GM18951 (cell line): ENCODE measurements around the gene MLLT10.

Experiments
- POLR2A ChIP-seq: IDR thresholded peaks from 4 replicates; pipeline ENCODE4 v1.6.1; 2011; ENCODE audit warnings: mild to moderate bottlenecking; ENCODE audit not compliant: insufficient read length, insufficient read depth; ENCODE audit errors: extremely low read depth
- in situ Hi-C: fragments of 300-500 bp; cut with MboI; formaldehyde crosslinking; loops from one replicate; pipeline ENCODE4 v1.12.0; 2022; ENCODE audit warnings: low sequenced_read_pairs, mixed read lengths, inconsistent platforms; ENCODE audit not compliant: unreplicated experiment

The MLLT10 gene

DNA sequence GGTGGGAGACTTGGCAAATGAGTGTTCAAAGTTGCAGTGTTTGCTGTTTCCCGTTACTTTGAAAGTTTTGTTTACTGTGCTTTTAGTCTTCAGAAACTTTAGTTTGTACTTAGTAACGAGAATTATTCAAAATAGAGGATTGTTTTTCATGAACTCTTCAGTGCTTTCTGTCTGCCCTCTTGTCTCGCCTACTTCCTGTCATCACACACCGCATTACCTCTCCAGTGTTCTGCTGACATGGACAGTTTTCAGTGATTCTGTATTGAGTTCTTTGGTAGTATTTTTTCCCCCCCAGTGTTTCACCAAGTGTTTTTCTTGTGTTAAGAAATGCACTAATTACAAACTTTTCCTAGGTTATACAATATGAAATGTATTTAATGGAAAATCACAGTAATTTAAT, 207.0 kb downstream of the MLLT10 start:
- no peak for TF ChIP-seq POLR2A
- in situ Hi-C loops: loop anchor here (25.0 kb wide), 1 partner anchor 454 kb away; no protein-coding TSS in a partner anchor

DNA sequence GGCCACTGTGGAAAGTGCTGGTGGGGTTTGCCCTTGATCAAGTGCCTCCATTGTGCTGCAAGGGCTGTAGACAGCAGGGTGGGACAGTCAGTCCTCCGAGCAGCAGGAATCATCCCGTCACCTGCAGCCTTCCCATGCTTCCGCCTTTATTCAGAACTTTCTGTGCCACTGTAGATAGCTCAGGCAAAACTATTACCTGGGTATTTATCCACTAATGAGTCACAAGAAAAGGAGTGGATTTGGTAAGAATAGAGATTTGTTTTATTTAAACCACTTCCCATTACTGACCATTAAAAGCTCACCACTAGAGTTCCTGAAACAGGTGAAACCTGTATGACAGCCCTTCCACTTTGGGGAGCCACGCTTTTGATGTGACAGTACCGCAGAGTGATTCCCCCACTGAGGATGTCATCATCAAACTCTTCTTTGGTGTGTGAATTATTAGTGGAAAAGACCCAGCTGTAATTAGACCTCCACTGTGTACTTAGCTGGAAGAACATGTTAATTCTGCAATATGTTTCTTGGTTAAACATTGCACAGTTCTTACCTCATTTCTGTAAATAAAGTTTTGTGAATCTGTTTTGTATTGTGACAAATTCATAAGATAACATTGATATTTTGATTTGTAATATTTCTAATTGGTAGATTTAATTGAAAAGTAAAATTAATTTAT, 208.8 kb downstream of the MLLT10 start:
- TF ChIP-seq POLR2A: no peak
- in situ Hi-C loops: loop anchor here (25.0 kb wide), 1 partner anchor 456 kb away; no protein-coding TSS in a partner anchor

DNA sequence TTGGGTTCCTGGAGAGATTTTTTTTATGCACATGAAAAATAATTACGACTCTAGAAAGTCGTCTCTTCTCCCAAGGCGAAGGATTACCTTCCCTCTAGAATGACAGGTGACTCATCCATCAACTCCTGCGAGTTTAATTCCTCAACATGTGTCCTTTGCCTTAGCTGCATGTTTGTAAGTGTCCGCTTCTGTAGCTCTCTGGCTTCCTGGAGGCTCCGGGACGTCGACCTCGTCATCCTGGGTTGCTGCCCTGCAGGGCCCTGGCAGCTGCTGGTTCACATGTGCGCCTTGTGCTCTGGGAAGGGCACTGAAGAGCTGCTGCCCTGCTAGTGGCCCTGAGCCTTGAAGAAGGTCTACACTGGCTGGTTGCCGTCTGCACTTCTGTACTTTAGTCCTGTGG, 210.2 kb downstream of the MLLT10 start:
- in situ Hi-C loops: loop anchor here (25.0 kb wide), 1 partner anchor 457 kb away; no protein-coding TSS in a partner anchor
- no peak for TF ChIP-seq POLR2A

DNA sequence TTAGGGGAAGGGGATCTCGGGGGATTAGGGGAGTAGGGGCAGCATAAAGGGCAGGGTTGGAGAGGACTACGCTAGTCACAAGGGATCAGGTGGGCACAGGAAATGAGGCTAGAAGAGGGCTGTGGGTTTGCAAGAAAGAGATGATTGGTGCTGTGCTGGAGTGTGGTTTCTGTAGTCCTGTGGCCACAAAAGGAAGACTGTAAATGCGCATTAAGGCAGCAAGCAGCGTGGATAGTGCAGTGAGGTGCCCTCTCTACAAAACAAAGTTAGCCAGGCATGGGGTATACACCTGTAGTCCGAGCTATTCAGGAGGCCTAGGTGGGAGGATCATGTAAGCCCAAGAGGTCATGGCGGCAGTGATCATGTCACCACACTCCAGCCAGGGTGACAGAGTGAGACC, 212.1 kb downstream of the MLLT10 start:
- in situ Hi-C loops: loop anchor here (25.0 kb wide), 1 partner anchor 459 kb away; no protein-coding TSS in a partner anchor
- TF ChIP-seq POLR2A: no peak

DNA sequence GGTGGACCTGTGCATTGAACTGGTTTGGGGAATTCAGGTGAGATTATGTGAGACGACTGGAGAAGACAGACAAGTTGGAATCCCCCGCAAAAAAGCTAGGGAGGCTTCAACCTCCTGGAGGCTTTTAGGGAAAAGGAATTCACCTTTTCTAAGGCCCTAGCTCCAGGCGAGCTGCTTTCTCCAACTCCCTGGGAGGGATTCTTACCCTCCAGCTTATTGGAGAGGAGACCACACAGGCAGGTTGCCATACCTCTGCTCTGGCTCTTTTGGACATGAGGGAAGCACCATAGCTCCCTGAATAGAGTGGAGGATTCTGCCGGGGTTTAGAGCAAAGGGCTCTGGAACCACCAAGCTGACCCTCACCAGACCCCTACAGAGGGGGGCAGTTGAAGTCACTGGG, 213.8 kb downstream of the MLLT10 start:
- in situ Hi-C loops: loop anchor here (25.0 kb wide), 1 partner anchor 461 kb away; no protein-coding TSS in a partner anchor
- no peak for TF ChIP-seq POLR2A

DNA sequence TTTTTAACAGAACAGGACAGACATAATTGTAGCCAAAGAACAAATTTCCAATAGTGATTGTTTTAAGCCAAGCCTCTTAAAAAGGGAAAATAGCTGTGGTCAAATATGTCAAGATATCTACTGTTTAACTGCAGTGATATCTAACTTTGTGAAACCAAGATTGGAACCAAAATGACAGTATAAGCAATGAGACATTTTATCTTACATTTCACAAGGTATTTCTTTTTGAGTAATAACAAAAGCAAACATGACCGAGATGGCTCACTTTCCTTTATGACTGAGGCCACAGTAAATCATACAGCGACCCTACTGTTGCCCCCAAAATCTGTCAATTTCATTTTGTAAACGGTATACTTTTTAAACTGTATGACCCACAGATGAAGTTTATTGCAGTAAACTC, 215.8 kb downstream of the MLLT10 start:
- in situ Hi-C loops: loop anchor here (25.0 kb wide), 1 partner anchor 462 kb away; no protein-coding TSS in a partner anchor
- no peak for TF ChIP-seq POLR2A

DNA sequence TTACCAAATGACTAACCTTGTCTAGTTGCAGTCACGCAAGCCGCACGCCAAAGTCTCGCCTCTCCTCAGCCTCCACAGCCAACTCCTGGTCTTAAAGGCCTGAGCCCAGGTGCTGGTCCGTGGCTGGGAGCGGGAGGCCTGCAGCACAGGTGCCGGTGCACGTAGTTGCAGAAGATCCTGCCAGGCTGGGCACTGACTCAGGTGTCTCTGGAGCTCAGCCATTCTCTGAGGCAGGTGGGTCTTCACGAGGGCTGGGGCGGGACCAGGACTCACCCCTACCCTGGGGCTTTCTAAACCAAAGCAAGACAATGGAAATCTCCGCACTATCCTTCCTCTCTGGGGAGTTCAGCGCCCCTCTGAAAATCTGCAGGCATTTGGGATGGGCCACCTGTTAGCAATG, 216.4 kb downstream of the MLLT10 start:
- TF ChIP-seq POLR2A: no peak
- in situ Hi-C loops: no loop called here

DNA sequence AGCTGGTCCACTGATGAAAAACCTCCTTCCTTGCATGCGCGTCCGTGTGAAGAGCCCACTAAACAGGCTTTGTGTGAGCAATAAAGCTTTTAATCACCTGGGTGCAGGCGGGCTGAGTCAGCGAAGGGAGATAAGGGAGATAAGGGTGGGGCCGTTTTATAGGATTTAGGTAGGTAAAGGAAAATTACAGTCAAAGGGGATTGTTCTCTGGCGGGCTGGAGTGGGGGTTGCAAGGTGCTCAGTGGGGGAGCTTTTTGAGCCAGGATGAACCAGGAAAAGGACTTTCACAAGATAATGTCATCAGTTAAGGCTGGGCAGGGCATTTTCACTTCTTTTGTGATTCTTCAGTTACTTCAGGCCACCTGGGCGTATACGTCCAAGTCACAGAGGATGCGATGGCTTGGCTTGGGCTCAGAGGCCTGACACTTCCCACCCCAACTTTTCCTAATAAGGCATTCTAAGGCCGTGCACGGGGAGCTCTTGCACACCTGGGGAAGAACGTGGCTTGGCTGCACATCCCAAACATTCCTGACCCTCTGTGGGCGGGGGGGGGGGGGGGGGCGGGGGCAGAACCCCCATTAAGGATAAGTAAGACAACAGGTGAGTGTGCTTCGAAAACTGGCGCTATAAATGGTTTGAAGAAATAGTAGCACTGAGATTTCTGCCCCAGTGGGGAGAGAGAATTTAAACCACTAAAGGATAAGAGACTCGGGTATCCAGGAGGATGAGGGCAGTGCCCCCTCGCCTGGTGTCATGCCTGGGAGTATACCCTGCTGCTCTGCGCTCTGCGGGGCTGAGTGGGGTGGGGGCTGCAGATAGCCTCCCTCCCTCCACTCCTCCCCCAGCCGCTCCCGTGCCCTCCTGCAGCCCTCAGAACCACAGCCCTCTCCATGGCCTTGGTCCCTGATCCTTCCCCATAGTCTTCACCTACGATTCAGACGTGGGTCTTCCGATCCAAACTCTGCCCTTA, 217.6 kb downstream of the MLLT10 start:
- no peak for TF ChIP-seq POLR2A
- in situ Hi-C loops: no loop called here

DNA sequence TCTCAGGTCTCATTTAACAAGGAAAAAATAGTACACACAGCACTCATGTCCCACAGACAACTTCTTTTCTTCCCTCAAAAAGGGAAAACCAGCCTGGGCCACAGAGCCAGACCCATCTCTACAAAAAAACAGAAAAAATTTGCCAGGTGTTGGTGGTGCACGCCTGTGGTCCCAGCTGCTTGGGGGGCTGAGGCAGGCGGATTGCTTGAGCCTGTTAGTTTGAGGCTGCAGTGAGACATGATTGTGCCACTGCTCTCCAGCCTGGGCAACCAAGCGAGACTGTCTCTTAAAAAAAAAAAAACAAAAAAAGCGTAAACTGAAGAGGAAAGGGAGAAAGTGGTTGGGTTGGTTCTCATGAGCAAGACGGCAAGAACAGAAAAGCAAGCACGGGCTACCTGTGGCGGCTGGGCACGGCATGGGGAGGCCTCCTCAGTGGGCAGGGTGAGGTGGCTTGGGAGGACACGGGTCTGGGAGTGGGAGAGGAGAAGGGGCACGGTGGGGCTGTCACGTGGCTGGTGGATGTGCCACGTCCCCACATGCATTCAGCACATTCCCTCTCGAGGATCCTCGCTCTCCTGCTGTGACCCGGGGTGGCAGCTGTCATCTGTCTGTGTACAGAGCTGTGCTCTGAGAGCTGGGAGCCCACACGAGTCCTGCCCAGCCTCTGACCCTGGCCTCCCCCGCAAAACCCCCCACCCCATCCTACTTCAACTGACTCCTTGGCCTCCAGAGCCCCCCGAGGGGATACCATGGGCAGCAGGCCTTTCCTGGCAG, 219.7 kb downstream of the MLLT10 start:
- no peak for TF ChIP-seq POLR2A
- in situ Hi-C loops: no loop called here

DNA sequence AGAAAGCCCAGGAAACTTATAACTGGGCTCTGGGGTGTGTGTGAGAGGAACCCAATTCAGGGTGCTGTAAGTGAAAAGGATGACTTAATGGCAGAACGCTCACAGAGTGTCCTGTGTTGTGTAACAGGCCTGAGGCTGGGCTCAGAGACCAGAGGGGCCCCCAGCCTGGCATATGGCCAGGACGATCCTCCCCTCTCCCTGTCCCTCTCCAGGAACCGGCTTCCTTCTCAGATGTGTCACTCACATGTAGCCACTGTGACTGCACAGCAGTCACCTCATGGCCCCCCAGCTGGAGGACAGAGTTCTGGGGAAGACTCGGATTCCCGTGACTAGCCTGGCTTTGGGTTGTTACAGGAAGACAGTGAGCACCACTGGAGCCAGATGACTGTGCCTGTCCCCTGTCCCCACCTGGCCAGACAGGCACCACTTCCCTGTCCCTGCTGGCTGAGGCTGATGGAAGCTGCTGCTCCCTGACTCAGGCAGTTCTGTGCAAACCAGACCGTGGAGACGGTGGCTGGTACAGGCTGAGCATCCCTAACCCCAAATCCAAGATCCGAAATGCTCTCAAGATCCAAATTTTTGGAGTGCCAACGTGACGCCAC, 220.5 kb downstream of the MLLT10 start:
- no peak for TF ChIP-seq POLR2A
- in situ Hi-C loops: no loop called here

DNA sequence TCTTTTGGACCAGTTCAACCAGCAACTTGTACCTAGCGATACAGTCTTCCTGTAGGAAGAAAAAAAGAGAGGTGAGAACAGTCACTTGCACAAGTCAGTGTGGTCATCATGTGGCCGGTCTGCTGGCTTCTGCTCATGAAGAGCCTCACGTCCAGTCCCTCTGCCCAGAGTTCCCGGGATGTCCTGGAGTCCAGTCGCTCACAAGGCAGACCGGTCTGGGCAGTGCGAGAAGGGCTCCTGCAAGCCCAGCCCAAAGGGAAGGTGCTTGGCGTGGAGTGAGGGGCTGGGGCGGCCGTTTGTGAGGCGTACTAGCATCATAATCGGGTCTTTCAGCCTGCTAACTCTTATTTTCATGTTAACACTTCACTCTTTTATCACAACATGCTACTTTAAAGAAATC, 222.7 kb downstream of the MLLT10 start:
- in situ Hi-C loops: no loop called here
- TF ChIP-seq POLR2A: no peak

DNA sequence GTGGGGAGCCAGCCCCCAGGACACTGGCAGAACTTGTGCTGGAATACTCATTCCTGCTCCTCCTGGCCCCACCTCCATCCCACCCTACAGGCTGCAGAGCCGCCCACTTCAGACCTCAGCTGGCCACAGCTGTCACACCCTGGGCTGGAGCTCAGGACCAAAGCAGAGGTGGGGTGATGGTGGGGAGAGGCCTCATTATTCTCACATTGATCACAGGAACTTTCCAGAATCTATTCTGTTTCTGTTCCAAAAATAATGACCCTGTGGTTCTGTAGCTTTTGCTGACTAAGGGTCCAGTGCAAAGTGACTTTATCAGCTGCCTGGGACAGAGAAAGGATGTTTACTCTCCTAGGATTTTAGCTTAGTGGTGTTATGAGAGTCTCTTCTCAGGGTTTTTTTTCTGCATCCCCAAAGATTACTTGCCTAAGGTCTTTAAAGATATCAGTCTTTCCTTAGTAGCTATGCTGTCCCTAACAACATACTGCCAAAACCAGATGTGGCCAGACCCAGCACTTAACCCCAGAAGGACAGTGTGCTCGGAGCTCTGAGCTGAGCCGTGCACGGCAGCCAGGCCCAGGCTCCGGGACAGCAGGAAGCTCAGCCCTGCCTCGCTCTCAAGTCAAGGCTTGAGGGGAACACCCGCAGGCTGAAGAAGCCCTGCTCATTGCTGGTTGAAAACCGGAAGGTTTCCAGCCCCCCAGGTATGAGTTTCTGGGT, 223.3 kb downstream of the MLLT10 start:
- TF ChIP-seq POLR2A: no peak
- in situ Hi-C loops: no loop called here
